Neural cell (in vitro differentiated cells): ENCODE measurements around the gene PPIC. TPM values are rescaled to one million over a fixed set of nuclear protein-coding genes. Genes with fewer than 3 reads are reported as not detected.

Experiments
- H2AFZ ChIP-seq: fragments of 200-600, 300-800 bp; sonication (generic), shearing (Covaris generic); 2 replicates; pipeline ENCODE4 v1.6.0; 2014; ENCODE audit warnings: low read depth, mild to moderate bottlenecking, antibody characterized with exemption, low read length, moderate library complexity
- H3F3A ChIP-seq: fragments of 200-600 bp; shearing (Covaris generic); 2 replicates; pipeline ENCODE4 v1.6.1; 2016; ENCODE audit warnings: mild to moderate bottlenecking, moderate library complexity, mixed read lengths, antibody characterized with exemption, low read length; ENCODE audit not compliant: insufficient read depth, poor library complexity, severe bottlenecking
- H3K27ac ChIP-seq: fragments of 200-600, 300-800 bp; sonication (generic), shearing (Covaris generic); 2 replicates; pipeline ENCODE4 v1.5.1; 2014; ENCODE audit warnings: mild to moderate bottlenecking, low read length, moderate library complexity
- H3K27me3 ChIP-seq: fragments of 300-800, 200-600 bp; sonication (generic), shearing (Covaris generic); 2 replicates; pipeline ENCODE4 v1.6.0; 2014; ENCODE audit warnings: mild to moderate bottlenecking, low read depth, low read length, moderate library complexity; ENCODE audit not compliant: insufficient read depth
- H3K36me3 ChIP-seq: fragments of 300-800, 200-600 bp; sonication (generic), shearing (Covaris generic); 2 replicates; pipeline ENCODE4 v1.5.1; 2014; ENCODE audit warnings: mild to moderate bottlenecking, antibody characterized with exemption, low read length, moderate library complexity; ENCODE audit not compliant: insufficient read depth
- H3K4me2 ChIP-seq: fragments of 300-800, 200-600 bp; sonication (generic), shearing (Covaris generic); 2 replicates; pipeline ENCODE4 v1.6.0; 2014; ENCODE audit warnings: mild to moderate bottlenecking, low read length
- H3K4me3 ChIP-seq: fragments of 300-800, 200-600 bp; sonication (generic), shearing (Covaris generic); 2 replicates; pipeline ENCODE4 v1.5.1; 2014; ENCODE audit warnings: mild to moderate bottlenecking, low read length, moderate library complexity
- H3K79me2 ChIP-seq: fragments of 200-600 bp; shearing (Covaris generic); replicated peaks from 2 replicates; pipeline ENCODE4 v1.6.0; 2014; ENCODE audit warnings: mild to moderate bottlenecking, low read length, moderate library complexity; ENCODE audit not compliant: insufficient read depth
- H3K9ac ChIP-seq: fragments of 300-800, 200-600 bp; sonication (generic), shearing (Covaris generic); 2 replicates; pipeline ENCODE4 v1.6.1; 2016; ENCODE audit warnings: mild to moderate bottlenecking, low read length, mixed read lengths
- H3K9me2 ChIP-seq: fragments of 200-600 bp; shearing (Covaris generic); 2 replicates; pipeline ENCODE4 v1.6.1; 2016; ENCODE audit warnings: mild to moderate bottlenecking, low read length, mixed read lengths; ENCODE audit not compliant: insufficient read depth
- H3K9me3 ChIP-seq: fragments of 200-600, 300-800 bp; sonication (generic), shearing (Covaris generic); 2 replicates; pipeline ENCODE4 v1.6.1; 2016; ENCODE audit warnings: mild to moderate bottlenecking, mixed run types, low read length, moderate library complexity, mixed read lengths
- H4K20me1 ChIP-seq: fragments of 200-600 bp; shearing (Covaris generic); 2 replicates; pipeline ENCODE4 v1.6.1; 2016; ENCODE audit warnings: mild to moderate bottlenecking, mixed run types; ENCODE audit not compliant: insufficient read depth
- CTCF ChIP-seq: fragments of 450-650 bp; IDR thresholded peaks from 2 replicates; pipeline ENCODE4 v1.5.1; 2014; ENCODE audit warnings: antibody characterized with exemption, mild to moderate bottlenecking, moderate library complexity; ENCODE audit not compliant: poor library complexity, severe bottlenecking
- EP300 ChIP-seq: fragments of 450-650 bp; conservative IDR thresholded peaks from 2 replicates; pipeline ENCODE4 v1.6.1; 2014; ENCODE audit warnings: antibody characterized with exemption, mild to moderate bottlenecking, moderate library complexity; ENCODE audit not compliant: poor library complexity, severe bottlenecking
- EZH2 ChIP-seq: fragments of 200-600, 300-800 bp; shearing (Covaris generic), sonication (generic); IDR thresholded peaks from 2 replicates; pipeline ENCODE4 v1.6.1; 2014; ENCODE audit warnings: antibody characterized with exemption, low read length, borderline replicate concordance, mild to moderate bottlenecking; ENCODE audit not compliant: insufficient read depth, poor library complexity, severe bottlenecking
- MXI1 ChIP-seq: fragments of 450-650 bp; conservative IDR thresholded peaks from 2 replicates; pipeline ENCODE4 v1.6.1; 2014; ENCODE audit warnings: antibody characterized with exemption, mild to moderate bottlenecking; ENCODE audit not compliant: poor library complexity, severe bottlenecking
- POLR2AphosphoS5 ChIP-seq: IDR thresholded peaks from 2 replicates; pipeline ENCODE4 v1.6.1; 2012
- RAD21 ChIP-seq: fragments of 450-650 bp; conservative IDR thresholded peaks from 2 replicates; pipeline ENCODE4 v1.6.1; 2014; ENCODE audit warnings: antibody characterized with exemption, mild to moderate bottlenecking, moderate library complexity
- SMC3 ChIP-seq: fragments of 450-650 bp; conservative IDR thresholded peaks from 2 replicates; pipeline ENCODE4 v1.6.1; 2014; ENCODE audit warnings: antibody characterized with exemption, mild to moderate bottlenecking, moderate library complexity; ENCODE audit not compliant: poor library complexity
- TAF1 ChIP-seq: IDR thresholded peaks from 2 replicates; pipeline ENCODE4 v1.6.1; 2012; ENCODE audit warnings: low read depth
- polyA plus RNA-seq: library from polyadenylated mRNA; depleted of rRNA; stranded (reverse); fragments of >200 nt; gene quantifications from 2 replicates; pipeline ENCODE4 v1.2.3, GENCODE V29; 2014
- TF ChIP-seq, protein P1 (sequence below): IDR thresholded peaks from 2 replicates; pipeline ENCODE4 v1.6.1; 2012; ENCODE audit warnings: borderline replicate concordance

The PPIC gene
- polyA plus RNA-seq, 1 donor from 2014 or later: not detected

- Histone ChIP-seq H2AFZ (no peak overlapping the region), H3K4me3 (no peak overlapping the region), H3K9me3 (no peaks in the 10 kb centered on the region), H3K9ac (no peak overlapping the region), H3K36me3 (no peaks in the 10 kb centered on the region), H3K27me3 (no peaks in the 10 kb centered on the region), H3K4me2 (no peak overlapping the region), H3K9me2 (no peaks in the 10 kb centered on the region), H4K20me1 (no peaks in the 10 kb centered on the region), H3K27ac (no peak overlapping the region), H3K79me2 (no peaks in the 10 kb centered on the region), H3F3A (no peaks in the 10 kb centered on the region)
- TF ChIP-seq TAF1 (no peak), CTCF (no peak), RAD21 (no peak), EZH2 (no peak), POLR2AphosphoS5 (no peak), MXI1 (no peak), EP300 (no peak), SMC3 (no peak)
- TF ChIP-seq, protein P1, sequence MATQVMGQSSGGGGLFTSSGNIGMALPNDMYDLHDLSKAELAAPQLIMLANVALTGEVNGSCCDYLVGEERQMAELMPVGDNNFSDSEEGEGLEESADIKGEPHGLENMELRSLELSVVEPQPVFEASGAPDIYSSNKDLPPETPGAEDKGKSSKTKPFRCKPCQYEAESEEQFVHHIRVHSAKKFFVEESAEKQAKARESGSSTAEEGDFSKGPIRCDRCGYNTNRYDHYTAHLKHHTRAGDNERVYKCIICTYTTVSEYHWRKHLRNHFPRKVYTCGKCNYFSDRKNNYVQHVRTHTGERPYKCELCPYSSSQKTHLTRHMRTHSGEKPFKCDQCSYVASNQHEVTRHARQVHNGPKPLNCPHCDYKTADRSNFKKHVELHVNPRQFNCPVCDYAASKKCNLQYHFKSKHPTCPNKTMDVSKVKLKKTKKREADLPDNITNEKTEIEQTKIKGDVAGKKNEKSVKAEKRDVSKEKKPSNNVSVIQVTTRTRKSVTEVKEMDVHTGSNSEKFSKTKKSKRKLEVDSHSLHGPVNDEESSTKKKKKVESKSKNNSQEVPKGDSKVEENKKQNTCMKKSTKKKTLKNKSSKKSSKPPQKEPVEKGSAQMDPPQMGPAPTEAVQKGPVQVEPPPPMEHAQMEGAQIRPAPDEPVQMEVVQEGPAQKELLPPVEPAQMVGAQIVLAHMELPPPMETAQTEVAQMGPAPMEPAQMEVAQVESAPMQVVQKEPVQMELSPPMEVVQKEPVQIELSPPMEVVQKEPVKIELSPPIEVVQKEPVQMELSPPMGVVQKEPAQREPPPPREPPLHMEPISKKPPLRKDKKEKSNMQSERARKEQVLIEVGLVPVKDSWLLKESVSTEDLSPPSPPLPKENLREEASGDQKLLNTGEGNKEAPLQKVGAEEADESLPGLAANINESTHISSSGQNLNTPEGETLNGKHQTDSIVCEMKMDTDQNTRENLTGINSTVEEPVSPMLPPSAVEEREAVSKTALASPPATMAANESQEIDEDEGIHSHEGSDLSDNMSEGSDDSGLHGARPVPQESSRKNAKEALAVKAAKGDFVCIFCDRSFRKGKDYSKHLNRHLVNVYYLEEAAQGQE: no peak
Measured at GRCh38 chr5:122978644-122979297, 57.8 kb downstream of the PPIC start.

DNA sequence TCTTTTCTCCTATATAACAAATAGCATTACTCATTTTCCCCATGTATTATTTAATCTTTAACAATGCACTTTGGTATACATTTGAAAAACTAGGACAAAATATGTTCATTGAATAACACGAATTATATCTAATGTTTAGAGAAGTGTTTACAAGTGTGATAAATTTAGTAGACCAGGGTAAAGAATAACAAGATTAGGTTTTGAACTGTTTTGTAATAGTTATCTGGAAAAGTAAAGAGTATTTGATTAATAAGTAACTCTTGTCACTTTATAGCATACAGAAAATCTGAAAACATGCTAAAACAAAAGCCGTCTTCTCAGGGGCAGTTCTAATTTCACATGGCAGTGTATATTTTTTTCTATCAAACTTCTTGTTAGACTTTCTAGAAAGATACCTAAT lies 58.5 kb downstream of the PPIC start:
- Histone ChIP-seq H3K27ac (no peak overlapping the region), H3F3A (no peaks in the 10 kb centered on the region), H3K36me3 (no peaks in the 10 kb centered on the region), H3K4me3 (no peak overlapping the region), H3K9me3 (no peaks in the 10 kb centered on the region), H4K20me1 (no peaks in the 10 kb centered on the region), H2AFZ (no peak overlapping the region), H3K27me3 (no peaks in the 10 kb centered on the region), H3K9me2 (no peaks in the 10 kb centered on the region), H3K9ac (no peak overlapping the region), H3K4me2 (no peak overlapping the region), H3K79me2 (no peaks in the 10 kb centered on the region)
- TF ChIP-seq CTCF (no peak), EZH2 (no peak), SMC3 (no peak), EP300 (no peak), RAD21 (no peak), MXI1 (no peak), TAF1 (no peak), POLR2AphosphoS5 (no peak)
- TF ChIP-seq, protein P1: no peak
